Bone marrow (tissue), 2 donors: ENCODE results near the gene SLC66A2.
"Not testable (repeated sequence)": the region's sequence is repeated elsewhere in the genome, so short reads cannot be mapped to it uniquely, and the experiment has no call there.

Experiments used
- DNase-seq, 2 donors: peaks; one replicate each; lab custom pipeline; 2025; lab: John Stamatoyannopoulos, UW

Gene SLC66A2

GRCh38 chr18:79878246-79878645, 73.2 kb downstream of the SLC66A2 start:
- DNase-seq = not testable (repeated sequence)

DNA sequence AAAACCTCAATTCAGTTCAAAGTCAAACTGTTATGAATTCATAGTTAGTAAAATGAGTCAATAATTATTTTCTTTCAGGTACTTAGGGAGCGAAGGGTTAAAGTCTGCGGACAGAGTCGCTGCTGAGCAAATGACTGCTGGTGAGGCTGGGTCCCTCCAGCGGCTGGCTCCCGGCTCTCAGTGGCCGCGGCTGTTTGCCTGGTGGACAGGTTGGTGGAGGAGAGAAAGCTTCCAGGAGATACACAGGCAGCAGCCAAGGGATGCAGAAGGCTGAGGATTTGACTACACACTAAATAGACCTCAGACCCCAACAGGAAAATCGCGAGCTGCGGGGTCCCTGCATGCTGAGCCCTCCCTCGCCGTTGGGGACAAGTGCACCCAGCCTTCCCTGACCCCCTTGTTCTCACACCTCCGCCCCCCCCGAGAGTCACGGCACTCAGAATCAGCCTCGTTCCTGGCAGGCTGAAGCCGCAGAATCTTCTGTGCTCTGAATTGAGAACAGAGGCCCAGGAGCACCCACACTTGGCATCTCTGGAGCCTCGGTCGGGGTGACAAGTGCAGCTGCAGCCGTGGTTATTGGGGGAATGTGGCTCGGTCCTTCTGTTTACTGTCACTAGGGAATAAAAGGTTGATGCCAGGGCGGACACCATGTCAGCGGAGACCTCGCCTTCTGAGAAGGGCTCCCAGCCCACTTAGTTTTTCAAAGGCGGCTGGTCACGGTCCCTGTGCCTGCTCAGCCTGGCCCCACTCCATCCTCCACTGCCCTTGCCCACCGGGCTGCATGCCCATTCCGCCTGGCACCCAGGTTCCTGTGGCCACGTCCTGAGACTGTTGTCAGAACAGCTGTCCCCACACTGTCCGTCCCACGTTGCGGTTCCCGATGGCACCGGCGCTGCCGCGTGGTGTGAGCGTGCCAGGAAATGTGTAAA, 74.0 kb downstream of the SLC66A2 start:
- no peak for DNase-seq

DNA sequence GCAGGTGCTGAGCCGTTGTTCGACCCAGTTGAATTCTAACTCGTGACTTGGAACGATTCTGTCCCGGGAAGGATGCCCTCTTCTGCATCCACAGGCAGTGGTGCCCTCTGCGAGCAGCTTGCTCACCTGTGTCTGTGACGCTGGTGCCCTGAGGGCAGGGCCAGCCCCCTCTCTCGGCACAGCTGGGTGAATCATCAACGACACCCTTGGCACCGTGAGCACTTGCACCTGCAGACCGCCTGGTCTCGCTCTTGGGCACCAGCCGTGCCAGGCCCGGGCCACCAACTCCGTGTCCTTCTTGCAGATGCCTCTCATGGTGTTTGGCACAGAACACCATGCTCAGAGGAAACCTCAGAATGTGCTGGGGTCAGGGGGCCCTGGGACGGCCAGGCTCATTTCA, 75.0 kb downstream of the SLC66A2 start:
- DNase-seq = no peak

- no peak for DNase-seq
Measured at GRCh38 chr18:79875931-79876461, 75.5 kb downstream of the SLC66A2 start.

- DNase-seq = no peak
Measured at GRCh38 chr18:79875531-79875919, 75.9 kb downstream of the SLC66A2 start.

DNA sequence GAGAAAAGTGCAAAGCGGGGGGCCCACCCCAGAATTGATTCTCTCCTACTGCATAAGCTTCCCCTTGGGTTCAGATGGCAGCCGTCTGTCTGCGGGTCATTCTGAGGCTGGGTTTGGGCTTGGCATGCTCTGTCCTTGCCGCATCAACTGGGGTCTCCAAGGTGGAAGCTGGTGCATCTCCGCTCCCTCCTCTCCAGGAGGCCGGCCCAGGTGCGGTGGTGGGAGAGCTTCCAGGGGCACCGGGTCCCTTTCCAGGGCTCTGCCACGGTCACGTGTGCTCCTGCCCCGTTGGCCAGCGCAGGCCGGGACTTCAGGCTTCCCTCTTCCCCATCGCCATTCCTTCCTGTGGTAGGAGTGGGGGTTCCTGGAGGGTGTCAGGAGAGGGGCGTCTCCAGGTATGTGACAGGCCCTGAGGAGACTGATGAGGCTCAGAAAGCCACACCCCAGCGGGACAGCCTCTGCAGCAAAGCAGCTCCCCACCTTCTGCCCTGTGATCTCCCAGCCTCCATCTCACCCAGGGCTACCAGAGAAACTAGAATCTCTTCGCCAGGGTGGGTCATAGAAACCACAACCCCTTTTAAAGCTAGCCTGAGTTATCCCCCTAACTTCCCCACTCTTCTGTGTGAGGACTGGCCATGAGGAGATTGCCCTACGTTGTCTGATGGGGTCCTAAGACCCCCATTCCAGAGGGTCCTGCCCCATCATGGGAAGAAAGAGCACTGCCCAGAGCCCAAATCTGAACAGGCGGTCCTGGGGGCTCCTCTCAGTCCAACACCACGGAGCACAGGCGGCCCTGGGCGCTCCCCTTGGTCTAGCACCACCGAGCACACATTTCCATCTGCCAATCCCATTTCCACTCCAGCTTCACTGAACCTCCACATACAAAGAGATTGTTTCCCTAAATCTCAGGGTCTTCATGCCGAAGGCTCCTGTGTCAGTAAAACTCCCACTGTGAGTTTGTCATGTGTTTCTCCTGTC, 76.6 kb downstream of the SLC66A2 start:
- no peak for DNase-seq

- no peak for DNase-seq
Measured at GRCh38 chr18:79873449-79874110, 77.9 kb downstream of the SLC66A2 start.

- DNase-seq = no peak
Measured at GRCh38 chr18:79872527-79873444, 78.7 kb downstream of the SLC66A2 start.

DNA sequence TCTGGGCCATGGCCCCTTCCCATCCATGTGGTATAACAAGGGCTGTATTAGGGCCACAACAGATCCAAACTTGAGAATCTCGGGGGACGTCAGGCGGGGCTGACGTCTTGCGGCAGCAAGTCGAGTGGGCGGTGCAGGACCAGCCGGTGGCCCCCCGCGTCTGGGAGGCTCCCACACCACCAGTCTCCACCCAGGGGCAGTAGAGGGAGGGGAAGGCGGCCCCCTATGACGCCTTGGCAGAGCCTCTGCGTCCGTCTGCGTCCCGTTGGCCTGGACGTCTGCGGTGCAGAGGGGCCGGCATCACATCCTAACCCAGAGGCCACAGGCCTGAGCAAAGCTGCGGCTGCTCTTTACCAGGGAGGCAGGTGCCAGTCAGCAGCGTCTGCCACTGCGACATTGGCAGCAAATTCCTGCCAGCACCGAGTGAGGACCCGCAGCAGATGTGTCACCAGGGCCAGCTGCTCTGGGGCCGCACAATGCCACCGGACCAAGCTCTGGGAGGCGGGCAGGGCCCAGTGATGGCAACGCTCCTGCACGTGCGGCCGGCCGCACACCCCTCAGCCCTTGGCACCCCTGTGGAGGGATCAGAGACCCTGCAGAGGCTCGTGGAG, 79.9 kb downstream of the SLC66A2 start:
- no peak for DNase-seq

- no peak for DNase-seq
Measured at GRCh38 chr18:79871026-79871390, 80.4 kb downstream of the SLC66A2 start.

GRCh38 chr18:79870301-79871025, 81.0 kb downstream of the SLC66A2 start:
- no peak for DNase-seq

DNA sequence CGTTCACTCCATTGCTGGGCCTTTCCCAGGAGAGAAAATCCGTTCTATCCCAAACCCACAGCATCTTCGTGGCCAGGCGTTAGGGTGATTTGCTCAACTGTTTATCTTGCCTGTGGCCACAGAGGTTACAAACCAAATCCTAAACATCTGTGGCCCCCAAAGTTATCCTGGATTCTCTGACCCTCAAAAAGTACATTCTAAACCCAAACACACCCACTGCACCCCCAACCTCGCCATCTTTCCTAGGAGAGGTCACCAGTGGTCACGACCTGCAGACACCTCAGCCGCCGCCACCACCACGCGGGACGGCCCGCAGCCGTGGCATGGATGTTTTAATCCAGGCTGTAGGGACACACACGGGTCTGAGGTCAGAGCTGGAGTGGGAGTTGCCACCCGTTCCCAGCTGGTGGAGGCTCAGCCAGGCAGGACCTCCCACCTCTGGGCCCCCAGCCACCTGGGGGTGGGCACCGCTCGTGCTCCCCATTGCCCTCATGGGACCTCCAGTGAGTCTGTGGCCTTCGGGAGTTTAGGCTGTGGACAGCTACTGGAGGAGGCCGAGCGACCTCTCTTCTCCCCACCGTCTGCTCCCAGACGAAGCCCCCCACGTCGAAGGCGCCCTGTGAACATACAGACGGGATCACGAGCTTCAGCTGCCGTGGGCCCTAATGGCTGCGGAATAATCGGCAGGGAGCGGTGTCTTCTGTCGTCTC, 81.7 kb downstream of the SLC66A2 start:
- no peak for DNase-seq

DNA sequence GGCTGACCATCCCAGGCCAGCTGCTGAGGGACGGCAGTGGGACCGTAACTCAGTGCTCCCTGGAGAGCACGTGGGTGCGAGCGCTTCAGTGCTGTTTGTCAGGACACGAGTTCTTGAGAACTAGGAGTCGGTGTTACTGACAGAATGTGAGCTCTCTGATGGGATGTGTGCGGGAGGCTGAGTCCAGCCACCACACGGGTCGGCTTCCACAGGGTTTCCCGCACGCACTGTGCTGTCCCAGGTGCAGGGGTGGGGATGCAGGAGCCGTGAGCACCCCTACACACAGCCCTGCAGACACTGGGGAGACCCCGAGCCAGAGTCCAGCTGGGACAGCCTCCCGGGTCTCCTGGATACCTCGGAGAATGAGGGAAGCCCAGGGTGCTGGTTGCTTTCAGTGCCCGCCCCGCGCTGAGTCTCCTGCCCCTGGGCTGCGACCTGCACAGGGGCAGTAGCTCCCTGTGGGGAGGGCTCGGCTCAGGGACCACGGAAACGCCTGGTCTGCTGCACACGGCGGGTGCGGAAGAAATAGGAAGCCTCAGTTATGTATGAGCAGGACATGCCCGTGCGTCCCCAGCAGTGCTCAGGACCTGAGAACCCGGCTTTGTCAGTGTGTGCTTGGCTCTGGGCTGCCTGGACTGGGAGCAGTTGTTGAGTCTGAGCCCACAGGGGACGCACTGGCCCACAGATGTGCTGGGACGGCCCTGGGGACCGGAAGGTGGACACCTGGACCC, 82.5 kb downstream of the SLC66A2 start:
- DNase-seq = no peak

DNA sequence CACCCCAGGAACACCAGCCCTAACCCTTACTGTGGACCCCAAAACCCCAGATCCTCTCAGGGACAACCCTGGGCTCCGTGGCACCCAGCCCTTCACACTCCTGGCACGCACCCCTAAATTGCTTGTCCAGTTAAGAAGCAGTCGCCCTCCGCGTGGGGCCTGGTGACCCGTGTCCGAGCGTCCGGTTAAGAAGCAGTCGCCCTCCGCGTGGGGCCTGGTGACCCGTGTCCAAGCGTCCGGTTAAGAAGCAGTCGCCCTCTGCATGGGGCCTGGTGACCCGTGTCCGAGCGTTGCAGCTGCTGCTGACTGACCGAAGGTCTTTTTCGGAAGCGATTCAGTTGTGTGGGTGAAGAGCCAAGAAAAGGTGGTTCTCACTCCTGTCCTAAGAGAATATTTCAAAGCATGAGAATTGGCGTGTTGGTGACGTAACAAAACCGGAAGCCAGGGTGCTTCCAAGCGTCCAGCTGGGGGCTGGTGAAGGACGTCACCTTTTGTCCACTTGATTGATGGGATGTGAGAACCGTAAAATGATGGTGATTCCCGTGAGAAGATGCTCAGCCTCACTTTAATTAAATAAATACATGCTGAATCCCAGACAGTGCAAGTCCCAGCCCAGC, 83.2 kb downstream of the SLC66A2 start:
- DNase-seq = no peak

GRCh38 chr18:79867666-79868065, 83.8 kb downstream of the SLC66A2 start:
- DNase-seq = no peak

DNA sequence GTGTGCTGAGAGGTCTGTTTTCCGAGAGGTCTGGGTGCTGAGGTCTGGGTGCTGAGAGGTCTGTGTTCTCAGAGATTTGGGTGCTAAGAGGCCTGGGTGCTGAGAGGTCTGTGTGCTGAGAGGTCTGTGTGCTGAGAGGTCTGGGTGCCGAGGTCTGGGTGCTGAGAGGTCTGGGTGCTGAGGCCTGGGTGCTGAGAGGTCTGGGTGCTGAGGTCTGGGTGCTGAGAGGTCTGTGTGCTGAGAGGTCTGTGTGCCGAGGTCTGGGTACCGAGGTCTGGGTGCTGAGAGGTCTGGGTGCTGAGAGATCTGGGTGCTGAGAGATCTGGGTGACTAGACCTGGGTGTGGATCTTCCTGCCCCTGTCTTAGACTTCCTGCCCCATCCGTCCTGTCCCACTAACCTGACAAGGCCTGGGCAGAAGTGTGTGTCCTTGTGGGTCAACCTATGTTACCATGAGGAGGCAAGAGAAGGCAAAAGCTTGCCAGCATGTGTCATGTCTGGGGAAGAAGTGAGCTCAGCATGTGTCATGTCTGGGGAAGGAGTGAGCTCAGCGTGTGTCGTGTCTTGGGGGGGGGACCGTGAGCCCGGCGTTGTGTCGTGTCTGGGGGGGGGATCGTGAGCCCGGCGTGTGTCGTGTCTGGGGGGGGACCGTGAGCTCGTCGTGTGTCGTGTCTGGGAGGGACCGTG, 84.4 kb downstream of the SLC66A2 start:
- no peak for DNase-seq

GRCh38 chr18:79865951-79866350, 85.5 kb downstream of the SLC66A2 start:
- not testable (repeated sequence) for DNase-seq
